IPS-18c (cell line): ENCODE results near the gene CGA.

Experiments
- H3K4me3 ChIP-seq: 2 replicates; pipeline ENCODE4 v1.7.0; 2013; ENCODE audit warnings: low read depth, mild to moderate bottlenecking, low read length, moderate library complexity; ENCODE audit not compliant: insufficient read depth
- H3K9me3 ChIP-seq: one replicate; pipeline ENCODE4 v1.6.1; 2013; ENCODE audit warnings: mild to moderate bottlenecking, low read length, moderate library complexity; ENCODE audit not compliant: control insufficient read depth, insufficient read depth

The CGA gene

DNA sequence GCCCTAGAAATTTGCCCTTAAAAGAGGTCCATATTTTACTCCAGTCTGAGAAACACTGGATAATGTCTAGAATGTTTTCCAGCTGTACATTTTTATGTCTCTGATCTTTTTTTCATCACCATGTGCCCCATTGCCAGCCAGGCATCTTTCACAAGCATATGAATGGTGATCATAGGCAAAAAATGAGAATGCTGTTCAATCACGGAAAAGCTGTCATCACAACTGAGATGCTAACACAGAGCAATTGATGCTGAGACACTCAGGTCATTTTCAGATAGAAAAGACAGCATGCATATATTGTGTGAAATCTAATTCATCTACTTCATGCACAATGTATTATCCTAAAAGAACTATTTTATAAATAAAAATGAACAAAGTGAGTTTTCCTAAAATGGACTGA, 41.6 kb downstream of the CGA start:
- no peaks in the 10 kb centered on the region for H3K9me3 ChIP-seq
- H3K4me3 ChIP-seq: no peak overlapping the region

DNA sequence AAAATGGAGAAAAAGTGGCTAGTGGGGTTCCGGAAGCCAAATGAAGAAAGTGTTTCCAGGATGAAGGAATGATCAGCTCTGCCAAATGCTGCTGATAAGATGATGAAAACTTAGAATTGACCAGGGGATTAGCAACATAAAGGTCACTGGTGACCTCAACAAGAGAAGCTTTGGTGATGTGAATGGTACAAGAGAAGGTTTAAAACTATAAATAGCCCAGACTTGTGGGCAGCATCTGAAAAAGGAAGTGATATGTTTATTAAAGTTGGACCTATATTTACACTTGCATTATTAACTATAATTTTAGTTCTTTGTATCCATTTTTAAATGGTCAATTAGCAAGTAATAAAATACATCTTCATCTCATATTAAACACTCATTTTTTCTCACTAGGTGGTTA, 45.1 kb downstream of the CGA start:
- Histone ChIP-seq H3K9me3 (no peaks in the 10 kb centered on the region), H3K4me3 (no peak overlapping the region)

DNA sequence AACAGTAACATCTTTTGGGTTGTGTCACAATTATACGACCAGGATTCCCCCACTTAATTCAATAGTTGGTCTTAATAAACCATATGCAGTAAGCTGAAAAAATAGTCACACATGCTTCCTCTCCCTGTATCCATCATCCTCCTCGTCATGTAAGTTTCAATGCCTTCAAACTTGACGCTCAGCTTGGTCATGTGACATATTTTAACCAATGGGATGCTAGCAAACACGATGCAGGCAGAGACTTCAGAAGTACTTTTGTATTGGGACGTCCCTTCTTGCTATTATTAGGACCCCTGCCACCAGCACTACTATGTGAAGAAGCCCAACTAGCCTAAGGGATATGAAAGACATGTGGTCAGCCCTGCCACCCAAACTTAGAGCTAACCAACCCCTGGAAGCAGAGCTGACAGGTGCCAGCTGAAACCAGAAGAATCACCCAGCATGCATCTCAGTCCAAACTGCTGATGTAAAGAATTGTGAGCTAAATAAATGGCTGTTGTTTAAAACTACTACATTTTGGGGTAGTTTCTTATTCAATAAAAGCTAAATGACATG, 49.3 kb downstream of the CGA start:
- H3K4me3 ChIP-seq: no peak overlapping the region
- H3K9me3 ChIP-seq: no peaks in the 10 kb centered on the region

DNA sequence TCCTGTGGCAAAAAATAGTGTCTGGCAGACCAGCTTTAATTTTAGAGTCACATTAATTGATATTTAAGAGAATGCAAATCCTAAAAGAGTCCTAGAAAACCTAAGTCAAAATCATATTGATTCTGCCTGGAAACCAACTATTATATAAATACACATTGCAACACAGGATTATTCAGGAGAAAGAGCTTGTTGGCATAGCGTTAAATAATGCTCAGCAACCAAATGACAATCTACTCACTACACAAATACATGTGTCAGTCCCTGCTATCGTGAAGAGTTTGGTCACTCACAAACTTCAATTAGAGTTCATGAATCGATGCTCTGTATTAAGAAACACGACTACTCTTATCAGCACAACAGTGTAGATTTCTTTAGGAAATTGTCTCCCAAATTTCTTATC, 54.2 kb downstream of the CGA start:
- H3K4me3 ChIP-seq: no peak overlapping the region
- H3K9me3 ChIP-seq: peaks cover 4% of the 10 kb centered on the region
